H9 (cell line): ENCODE measurements around the gene CDCP1. TPM values are rescaled to one million over a fixed set of nuclear protein-coding genes. Genes with fewer than 3 reads are reported as not detected.

Experiments
- DNase-seq: peaks from one replicate; pipeline ENCODE4 v3.0.0-alpha.2; 2017
- H2AFZ ChIP-seq: one replicate; pipeline ENCODE4 v1.6.1; 2013; ENCODE audit warnings: mild to moderate bottlenecking, low read length, control low read depth, moderate library complexity
- H2AK5ac ChIP-seq: 2 replicates; pipeline ENCODE4 v1.6.1; 2013; ENCODE audit warnings: low read length, control low read depth, mixed read lengths; ENCODE audit not compliant: insufficient read length
- H2BK120ac ChIP-seq: one replicate; pipeline ENCODE4 v1.6.1; 2013; ENCODE audit warnings: low read depth, mild to moderate bottlenecking, low read length, control low read depth, inconsistent platforms; ENCODE audit not compliant: poor library complexity, severe bottlenecking
- H2BK12ac ChIP-seq: 2 replicates; pipeline ENCODE4 v1.6.1; 2013; ENCODE audit warnings: low read length, control low read depth, mixed read lengths, low read depth; ENCODE audit not compliant: insufficient read length
- H2BK15ac ChIP-seq: 2 replicates; pipeline ENCODE4 v1.6.1; 2013; ENCODE audit warnings: low read depth, low read length, control low read depth
- H2BK20ac ChIP-seq: one replicate; pipeline ENCODE4 v1.6.1; 2013; ENCODE audit warnings: low read depth, mild to moderate bottlenecking, low read length, control low read depth, inconsistent platforms; ENCODE audit not compliant: poor library complexity, severe bottlenecking
- H2BK5ac ChIP-seq: 2 replicates; pipeline ENCODE4 v1.6.1; 2013; ENCODE audit warnings: low read length, control low read depth, mixed read lengths; ENCODE audit not compliant: insufficient read length
- H3K14ac ChIP-seq: 2 replicates; pipeline ENCODE4 v1.6.1; 2013; ENCODE audit warnings: low read length, control low read depth; ENCODE audit not compliant: insufficient read depth
- H3K18ac ChIP-seq: 2 replicates; pipeline ENCODE4 v1.6.1; 2013; ENCODE audit warnings: low read depth, mild to moderate bottlenecking, mixed read lengths, low read length, control low read depth; ENCODE audit not compliant: insufficient read length
- H3K23ac ChIP-seq: 2 replicates; pipeline ENCODE4 v1.6.1; 2013; ENCODE audit warnings: low read length, control low read depth, mixed read lengths, low read depth; ENCODE audit not compliant: insufficient read length
- H3K23me2 ChIP-seq: 2 replicates; pipeline ENCODE4 v1.6.1; 2013; ENCODE audit warnings: low read depth, mild to moderate bottlenecking, mixed read lengths, low read length, control low read depth; ENCODE audit not compliant: insufficient read length, poor library complexity, severe bottlenecking
- H3K27ac ChIP-seq: 2 replicates; pipeline ENCODE4 v1.5.1; 2013; ENCODE audit warnings: low read length, control low read depth, mixed read lengths, low read depth; ENCODE audit not compliant: insufficient read length
- H3K27me3 ChIP-seq: 2 replicates; pipeline ENCODE4 v1.6.1; 2013; ENCODE audit warnings: low read length, control low read depth, inconsistent platforms; ENCODE audit not compliant: insufficient read depth
- H3K4ac ChIP-seq: 2 replicates; pipeline ENCODE4 v1.6.1; 2013; ENCODE audit warnings: low read depth, mild to moderate bottlenecking, control low read depth, inconsistent platforms, low read length, moderate library complexity
- H3K4me1 ChIP-seq: 2 replicates; pipeline ENCODE4 v1.6.1; 2013; ENCODE audit warnings: low read length, control low read depth, inconsistent platforms; ENCODE audit not compliant: insufficient read depth
- H3K4me2 ChIP-seq: 2 replicates; pipeline ENCODE4 v1.6.1; 2013; ENCODE audit warnings: low read length, control low read depth, mixed read lengths; ENCODE audit not compliant: insufficient read length, insufficient read depth
- H3K56ac ChIP-seq: 2 replicates; pipeline ENCODE4 v1.6.1; 2013; ENCODE audit warnings: low read depth, mild to moderate bottlenecking, mixed read lengths, low read length, control low read depth; ENCODE audit not compliant: insufficient read length
- H3K79me1 ChIP-seq: 2 replicates; pipeline ENCODE4 v1.6.1; 2013; ENCODE audit warnings: low read depth, mild to moderate bottlenecking, moderate library complexity, low read length, control low read depth, inconsistent platforms; ENCODE audit not compliant: insufficient read depth, poor library complexity, severe bottlenecking
- H3K79me2 ChIP-seq: 2 replicates; pipeline ENCODE4 v1.6.1; 2013; ENCODE audit warnings: low read length, control low read depth, inconsistent platforms; ENCODE audit not compliant: insufficient read depth
- H3K9ac ChIP-seq: 2 replicates; pipeline ENCODE4 v1.6.1; 2013; ENCODE audit warnings: low read length, control low read depth, mixed read lengths; ENCODE audit not compliant: insufficient read length; ENCODE audit errors: extremely low read depth
- H3K9me3 ChIP-seq: one replicate; pipeline ENCODE4 v1.6.1; 2013; ENCODE audit warnings: low read depth, low read length, inconsistent platforms; ENCODE audit not compliant: control insufficient read depth
- H3T11ph ChIP-seq: one replicate; pipeline ENCODE4 v1.6.1; 2013; ENCODE audit warnings: mild to moderate bottlenecking, low read length, control low read depth, inconsistent platforms
- H4K20me1 ChIP-seq: one replicate; pipeline ENCODE4 v1.6.1; 2013; ENCODE audit not compliant: control insufficient read depth, insufficient read length, insufficient read depth
- H4K5ac ChIP-seq: 2 replicates; pipeline ENCODE4 v1.6.1; 2013; ENCODE audit warnings: low read depth, mild to moderate bottlenecking, mixed read lengths, low read length, control low read depth; ENCODE audit not compliant: insufficient read length
- H4K8ac ChIP-seq: replicated peaks from 2 replicates; pipeline ENCODE4 v1.6.1; 2013; ENCODE audit warnings: low read length, control low read depth, mixed read lengths, low read depth; ENCODE audit not compliant: insufficient read length
- H4K91ac ChIP-seq: 2 replicates; pipeline ENCODE4 v1.6.1; 2013; ENCODE audit warnings: low read depth, mild to moderate bottlenecking, moderate library complexity, mixed read lengths, low read length, control low read depth; ENCODE audit not compliant: insufficient read length
- H3K27ac Mint-ChIP-seq, 3 experiments: 2 replicates in 2 of 3; 3 replicates in 1 of 3; pipeline ENCODE4 v1.8.0; 2020 to 2021; ENCODE audit warnings: mixed read lengths in 3 of 3, mild to moderate bottlenecking in 1 of 3, moderate library complexity in 1 of 3
- H3K27me3 Mint-ChIP-seq: 2 replicates; pipeline ENCODE4 v1.8.0; 2021; ENCODE audit warnings: low read depth, mild to moderate bottlenecking, moderate library complexity, mixed read lengths
- H3K36me3 Mint-ChIP-seq, 3 experiments: 2 replicates in 2 of 3; 3 replicates in 1 of 3; pipeline ENCODE4 v1.8.0; 2020 to 2021; ENCODE audit warnings: low read depth in 3 of 3, mixed read lengths in 3 of 3; ENCODE audit not compliant: insufficient read depth in 1 of 3
- H3K4me1 Mint-ChIP-seq, 2 experiments: 2 replicates each; pipeline ENCODE4 v1.8.0; 2020; ENCODE audit warnings: mixed read lengths in 2 of 2
- H3K4me3 Mint-ChIP-seq, 2 experiments: 2 replicates in 1 of 2; 3 replicates in 1 of 2; pipeline ENCODE4 v1.8.0; 2020 to 2021; ENCODE audit warnings: mild to moderate bottlenecking in 2 of 2, mixed read lengths in 2 of 2, moderate library complexity in 1 of 2
- H3K9me3 Mint-ChIP-seq, 2 experiments: 2 replicates in 1 of 2; 3 replicates in 1 of 2; pipeline ENCODE4 v1.8.0; 2020; ENCODE audit warnings: mild to moderate bottlenecking in 2 of 2, mixed read lengths in 2 of 2, moderate library complexity in 1 of 2
- CTCF ChIP-seq: fragments of 200-600 bp; sonication (generic); conservative IDR thresholded peaks from 3 replicates; pipeline ENCODE4 v1.8.0; 2021; ENCODE audit warnings: antibody characterized with exemption, mild to moderate bottlenecking
- WGBS: extraction: QIAGEN DNeasy Blood & Tissue Kit; methylation state at CpG from one replicate; pipeline ENCODE4 v1.1.7; 2013; ENCODE audit warnings: missing lambda C conversion rate, low lambda C conversion rate, mixed read lengths; ENCODE audit not compliant: insufficient read length; ENCODE audit errors: extremely low coverage; 5-methylcytosine and 5-hydroxymethylcytosine counted together
- total RNA-seq: library from RNA; stranded (reverse); gene quantifications from 2 replicates; pipeline ENCODE4 v1.2.1, GENCODE V29; 2021

Gene CDCP1
- total RNA-seq, 1 experiment from 2014 or later: 12.9 TPM

- Mint-ChIP-seq H3K9me3 (no peaks in the 10 kb centered on the region; a peak in 1 of 5 replicates), H3K4me1 (peaks cover 30 to 34% of the 10 kb centered on the region in 2 experiments), H3K27me3 (no peaks in the 10 kb centered on the region), H3K36me3 (no peaks in the 10 kb centered on the region; a peak in 1 of 7 replicates), H3K27ac (no peak overlapping the region), H3K4me3 (no peak overlapping the region)
- no peak for TF ChIP-seq CTCF
- peaks cover 5% of the 10 kb centered on the region for H3K4me1 ChIP-seq
- no peak overlapping the region for H4K91ac ChIP-seq
- H3K4ac ChIP-seq: no peak overlapping the region
- no peak overlapping the region for H3K56ac ChIP-seq
- DNase-seq: no peak
- H3K23me2 ChIP-seq: no peaks in the 10 kb centered on the region
- no peaks in the 10 kb centered on the region for H3K9me3 ChIP-seq
- no peak overlapping the region for H3K23ac ChIP-seq
- no peak overlapping the region for H4K8ac ChIP-seq
- H3K4me2 ChIP-seq: no peak overlapping the region
- no peak overlapping the region for H3K9ac ChIP-seq
- no peaks in the 10 kb centered on the region; the same call in 1 of the 2 replicates for H3K79me2 ChIP-seq
- no peak overlapping the region for H2AK5ac ChIP-seq
- no peak overlapping the region for H2BK5ac ChIP-seq
- no peak overlapping the region for H3K27ac ChIP-seq
- H2BK120ac ChIP-seq: no peak overlapping the region
- no peaks in the 10 kb centered on the region for H3K27me3 ChIP-seq
- H2AFZ ChIP-seq: no peak overlapping the region
- H3K79me1 ChIP-seq: no peaks in the 10 kb centered on the region
- WGBS: no CpG with 5 or more reads among the region's 1 CpG
- no peak overlapping the region for H3T11ph ChIP-seq
- no peaks in the 10 kb centered on the region for H4K20me1 ChIP-seq
- no peak overlapping the region for H3K14ac ChIP-seq
- H4K5ac ChIP-seq: no peak overlapping the region
- H3K18ac ChIP-seq: no peak overlapping the region
- no peak overlapping the region for H2BK20ac ChIP-seq
- H2BK12ac ChIP-seq: no peak overlapping the region
- no peak overlapping the region for H2BK15ac ChIP-seq
Observed at GRCh38 chr3:45135959-45136358, 10.2 kb downstream of the CDCP1 start.
